Adrenal gland (tissue), 12 donors: ENCODE measurements around the gene TMEM63B. TPM values are rescaled to one million over a fixed set of nuclear protein-coding genes. Genes with fewer than 3 reads are reported as not detected.

Experiments
- DNase-seq, 7 donors: peaks; one replicate each; pipeline ENCODE4 v3.0.0-alpha.2; 2019 to 2020
- H3K27ac ChIP-seq, 5 donors: fragments of 200-600 bp; sonication (generic) in 4 of 5; 1 replicate in 3 of 5; 2 replicates in 2 of 5; pipeline versions ENCODE4 v1.5.1 to v1.8.0; 2016 to 2020; ENCODE audit warnings: mild to moderate bottlenecking in 1 of 5
- H3K27me3 ChIP-seq: fragments of 200-600 bp; 2 replicates; pipeline ENCODE4 v1.8.0; 2021
- H3K36me3 ChIP-seq, 2 donors: fragments of 200-600 bp; replicated peaks in 1 of 2; 1 replicate in 1 of 2; 2 replicates in 1 of 2; pipeline versions ENCODE4 v1.5.1 to v1.8.0; 2018 to 2022
- H3K4me1 ChIP-seq, 2 donors: fragments of 200-600 bp; replicated peaks in 1 of 2; 1 replicate in 1 of 2; 2 replicates in 1 of 2; pipeline versions ENCODE4 v1.5.1 to v1.8.0; 2018 to 2021
- H3K4me3 ChIP-seq, 4 donors: fragments of 200-600 bp; sonication (generic) in 3 of 4; one replicate each; pipeline ENCODE4 v1.5.1; 2016 to 2018
- H3K9me3 ChIP-seq, 3 donors: fragments of 200-600 bp; sonication (generic) in 1 of 3; replicated peaks in 1 of 3; 1 replicate in 2 of 3; 2 replicates in 1 of 3; pipeline versions ENCODE4 v1.5.1 to v1.8.0; 2016 to 2021
- POLR2A ChIP-seq, 2 donors: fragments of 450-650 bp; IDR thresholded peaks; one replicate each; pipeline ENCODE4 v1.6.1; 2017; ENCODE audit warnings: antibody characterized with exemption in 2 of 2, mild to moderate bottlenecking in 2 of 2, moderate library complexity in 1 of 2
- WGBS, 4 donors: extraction: QIAGEN DNeasy Blood & Tissue Kit in 2 of 4; methylation state at CpG; one replicate each; pipeline versions ENCODE4 v1.1.5 to v1.1.7; 2013 to 2017; 5-methylcytosine and 5-hydroxymethylcytosine counted together
- intact Hi-C, 2 donors: fragments of 100-400 bp; cut with DNase I; formaldehyde crosslinking; loops; one replicate each; pipeline versions ENCODE4 v1.14.1 to v1.15.0; 2022 to 2023
- polyA plus RNA-seq, 3 donors: library from polyadenylated mRNA; stranded (reverse); fragments of 200-250 nt in 2 of 3; fragments of 350-450 nt in 1 of 3; fragmentation: Illumina TruSeq in 1 of 3; extraction: RNeasy Lipid Tissue Mini Kit (QIAGEN cat#74804) in 1 of 3; gene quantifications; one replicate each; pipeline ENCODE4 v1.2.3, GENCODE V29; 2013 to 2014
- total RNA-seq, 9 donors: library from RNA; depleted of rRNA in 4 of 9; stranded (reverse); fragments of >200 nt in 4 of 9; fragments of 120-200 nt in 1 of 9; fragmentation: NEBNext Ultra II Directional in 1 of 9; extraction: Animal tissue kit (Norgen Biotek cat#: 25700) in 1 of 9; gene quantifications; one replicate each; pipeline versions ENCODE4 v1.1.0 to v1.2.4, GENCODE V29; 2013 to 2023
- TF ChIP-seq, protein P1 (sequence below), 6 experiments: fragments of 450-650 bp in 4 of 6; fragments of 200-600 bp in 2 of 6; sonication (generic) in 1 of 6; IDR thresholded peaks; 1 replicate in 5 of 6; 2 replicates in 1 of 6; pipeline versions ENCODE4 v1.5.1 to v1.8.0; 2016 to 2021; ENCODE audit warnings: antibody characterized with exemption in 6 of 6, mild to moderate bottlenecking in 2 of 6, moderate library complexity in 1 of 6
- donor health status: healthy with polysubstance abuse.
- donor health status: Bipolar disorder and iron deficiency.
- donor health status: DM: yes; HTN: yes; CAD: no.
- donor health status: DM: no; HTN: no; CAD: no.
- donor health status: DM: no; HTN: no; CAD: no.
- donor health status: DM: yes; HTN: yes; CAD: no.

The TMEM63B gene
- total and polyA plus RNA-seq, 12 donors, result 18.1 to 51.7 (median 36.4) TPM

- peak in 4 of 7 donors; percentile 59 to 72 (median 66) for DNase-seq
- no peak overlapping the region for H3K4me3 ChIP-seq
- H3K36me3 ChIP-seq, result no peaks in the 10 kb centered on the region
- TF ChIP-seq POLR2A (IDR thresholded peaks at IDR 0.05), result peak in 1 of 2 donors; percentile 7
- TF ChIP-seq, protein P1, sequence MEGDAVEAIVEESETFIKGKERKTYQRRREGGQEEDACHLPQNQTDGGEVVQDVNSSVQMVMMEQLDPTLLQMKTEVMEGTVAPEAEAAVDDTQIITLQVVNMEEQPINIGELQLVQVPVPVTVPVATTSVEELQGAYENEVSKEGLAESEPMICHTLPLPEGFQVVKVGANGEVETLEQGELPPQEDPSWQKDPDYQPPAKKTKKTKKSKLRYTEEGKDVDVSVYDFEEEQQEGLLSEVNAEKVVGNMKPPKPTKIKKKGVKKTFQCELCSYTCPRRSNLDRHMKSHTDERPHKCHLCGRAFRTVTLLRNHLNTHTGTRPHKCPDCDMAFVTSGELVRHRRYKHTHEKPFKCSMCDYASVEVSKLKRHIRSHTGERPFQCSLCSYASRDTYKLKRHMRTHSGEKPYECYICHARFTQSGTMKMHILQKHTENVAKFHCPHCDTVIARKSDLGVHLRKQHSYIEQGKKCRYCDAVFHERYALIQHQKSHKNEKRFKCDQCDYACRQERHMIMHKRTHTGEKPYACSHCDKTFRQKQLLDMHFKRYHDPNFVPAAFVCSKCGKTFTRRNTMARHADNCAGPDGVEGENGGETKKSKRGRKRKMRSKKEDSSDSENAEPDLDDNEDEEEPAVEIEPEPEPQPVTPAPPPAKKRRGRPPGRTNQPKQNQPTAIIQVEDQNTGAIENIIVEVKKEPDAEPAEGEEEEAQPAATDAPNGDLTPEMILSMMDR (IDR thresholded peaks at IDR 0.05), result no peak
- H3K4me1 ChIP-seq, result peaks cover 9 to 13% of the 10 kb centered on the region in 2 donors
- peak overlapping the region in 2 of 5 donors; percentile 37 to 56 for H3K27ac ChIP-seq
- WGBS, 4 donors, result 81 to 86% (median 84%) methylated on average over 6 to 13 of the region's 13 CpGs
- H3K27me3 ChIP-seq, result no peaks in the 10 kb centered on the region
- H3K9me3 ChIP-seq, result no peaks in the 10 kb centered on the region
- intact Hi-C loops, result loop anchor here in 1 of 2 donors (10.0 kb wide), 1 partner anchor 360 kb away; no protein-coding TSS in a partner anchor
These were observed 42.9 kb upstream of the TMEM63B start for GRCh38 chr6:44084231-44085014.

- H3K27ac ChIP-seq, result no peak overlapping the region
- WGBS, 4 donors, result 79 to 89% (median 84%) methylated on average over 2 of the region's 2 CpGs
- H3K27me3 ChIP-seq, result no peaks in the 10 kb centered on the region
- no peaks in the 10 kb centered on the region for H3K36me3 ChIP-seq
- H3K4me3 ChIP-seq, result no peak overlapping the region
- TF ChIP-seq, protein P1 (IDR thresholded peaks at IDR 0.05), result no peak
- no peak for TF ChIP-seq POLR2A (IDR thresholded peaks at IDR 0.05)
- peaks cover 9 to 13% of the 10 kb centered on the region in 2 donors for H3K4me1 ChIP-seq
- DNase-seq, result no peak
- intact Hi-C loops, result loop anchor here in 1 of 2 donors (10.0 kb wide), 1 partner anchor 360 kb away; no protein-coding TSS in a partner anchor
- no peaks in the 10 kb centered on the region for H3K9me3 ChIP-seq
These were observed 42.1 kb upstream of the TMEM63B start for GRCh38 chr6:44085219-44085618.

DNA sequence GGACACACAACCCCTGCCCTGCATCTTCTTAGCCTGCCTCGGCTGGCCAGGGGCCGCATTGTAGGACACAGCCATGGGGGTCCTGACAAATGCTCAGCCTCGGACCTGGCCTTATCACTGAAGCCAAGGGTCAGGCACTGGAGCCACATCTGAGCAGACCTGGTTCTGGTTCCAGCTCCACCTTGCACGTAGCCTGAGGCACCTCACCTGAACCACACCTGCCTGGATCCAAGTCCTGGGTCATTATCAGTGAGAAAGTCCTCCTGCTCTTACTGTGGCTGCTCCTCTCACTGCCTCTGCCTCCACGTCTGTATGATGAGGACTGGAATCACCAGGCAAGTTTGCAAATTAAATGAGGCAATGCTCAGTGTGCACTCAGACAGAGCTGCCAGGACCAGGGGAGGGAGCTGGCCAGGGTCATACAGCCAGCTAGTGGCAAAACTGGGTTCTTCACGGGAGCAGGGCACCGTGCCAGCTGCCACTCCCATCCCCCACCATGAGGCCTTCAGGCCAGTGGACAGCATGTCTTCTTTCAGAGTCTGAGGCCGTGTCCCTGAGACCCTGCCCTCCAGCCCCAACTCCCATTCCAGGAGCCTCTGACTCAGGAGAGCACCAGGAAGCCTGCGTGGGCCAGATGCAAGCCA is 40.3 kb upstream of the TMEM63B start:
- Histone ChIP-seq H3K9me3 (no peaks in the 10 kb centered on the region), H3K27ac (peak overlapping the region in 4 of 5 donors; percentile 53 to 87 (median 69)), H3K4me3 (no peak overlapping the region), H3K36me3 (no peaks in the 10 kb centered on the region), H3K4me1 (peaks cover 9 to 13% of the 10 kb centered on the region in 2 donors), H3K27me3 (no peaks in the 10 kb centered on the region)
- TF ChIP-seq POLR2A (IDR thresholded peaks at IDR 0.05), result peak in 1 of 2 donors; percentile 59
- TF ChIP-seq, protein P1 (IDR thresholded peaks at IDR 0.05), result peak in 2 of 6 experiments; percentile 13 to 22
- intact Hi-C loops, result loop anchor here in 1 of 2 donors (10.0 kb wide), 1 partner anchor 362 kb away; no protein-coding TSS in a partner anchor
- 48 to 69% (median 53%) methylated on average over 6 to 9 of the region's 9 CpGs for WGBS, 4 donors
- DNase-seq, result peak; percentile 87 to 96 (median 95)

DNA sequence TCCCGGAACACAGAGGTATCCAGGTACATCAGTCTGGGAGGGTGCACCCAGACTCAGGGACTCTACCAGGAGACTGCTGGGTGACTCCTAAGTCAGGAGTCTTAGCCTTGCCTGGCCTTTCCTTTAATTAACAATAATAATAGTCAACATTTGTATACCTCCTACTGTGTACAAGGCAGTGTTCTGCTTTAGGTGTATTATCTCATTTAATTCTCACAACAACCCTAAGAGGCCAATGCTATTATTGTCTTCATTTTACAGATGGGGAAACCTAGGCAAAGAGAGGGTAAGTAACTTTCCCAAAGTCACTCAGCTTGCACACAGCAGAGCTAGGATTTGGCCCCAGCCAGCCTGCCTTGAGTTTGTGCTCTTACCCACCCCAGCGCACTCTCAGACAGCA is 39.7 kb upstream of the TMEM63B start:
- intact Hi-C loops, result loop anchor here in 1 of 2 donors (10.0 kb wide), 1 partner anchor 363 kb away; no protein-coding TSS in a partner anchor
- no peaks in the 10 kb centered on the region for H3K9me3 ChIP-seq
- TF ChIP-seq, protein P1 (IDR thresholded peaks at IDR 0.05), result no peak
- TF ChIP-seq POLR2A (IDR thresholded peaks at IDR 0.05), result no peak
- peak overlapping the region in 4 of 5 donors; percentile 53 to 87 (median 69) for H3K27ac ChIP-seq
- H3K4me3 ChIP-seq, result no peak overlapping the region
- DNase-seq, result no peak
- WGBS, 4 donors, result 82 to 100% (median 85%) methylated on average over 2 of the region's 2 CpGs
- peaks cover 9 to 13% of the 10 kb centered on the region in 2 donors for H3K4me1 ChIP-seq
- H3K36me3 ChIP-seq, result no peaks in the 10 kb centered on the region
- H3K27me3 ChIP-seq, result no peaks in the 10 kb centered on the region
